Panc1 (cell line): Measurements from ENCODE around the gene DDX25.

Experiments used
- REST ChIP-seq, 2 experiments: IDR thresholded peaks; 2 replicates each; pipeline ENCODE4 v1.6.1; 2011 to 2012; ENCODE audit warnings: low read depth in 2 of 2, control low read depth in 1 of 2, low read length in 1 of 2, mild to moderate bottlenecking in 1 of 2, moderate library complexity in 1 of 2; ENCODE audit not compliant: insufficient read depth in 1 of 2
- SIN3A ChIP-seq: IDR thresholded peaks from 2 replicates; pipeline ENCODE4 v1.6.1; 2012; ENCODE audit warnings: low read depth, mild to moderate bottlenecking, low read length, moderate library complexity, borderline replicate concordance; ENCODE audit not compliant: insufficient read depth
- TF ChIP-seq, protein P1 (sequence below): fragments of 450-650 bp; IDR thresholded peaks from 2 replicates; pipeline ENCODE4 v1.5.1; 2017; ENCODE audit warnings: mild to moderate bottlenecking

- TF ChIP-seq, protein P1, sequence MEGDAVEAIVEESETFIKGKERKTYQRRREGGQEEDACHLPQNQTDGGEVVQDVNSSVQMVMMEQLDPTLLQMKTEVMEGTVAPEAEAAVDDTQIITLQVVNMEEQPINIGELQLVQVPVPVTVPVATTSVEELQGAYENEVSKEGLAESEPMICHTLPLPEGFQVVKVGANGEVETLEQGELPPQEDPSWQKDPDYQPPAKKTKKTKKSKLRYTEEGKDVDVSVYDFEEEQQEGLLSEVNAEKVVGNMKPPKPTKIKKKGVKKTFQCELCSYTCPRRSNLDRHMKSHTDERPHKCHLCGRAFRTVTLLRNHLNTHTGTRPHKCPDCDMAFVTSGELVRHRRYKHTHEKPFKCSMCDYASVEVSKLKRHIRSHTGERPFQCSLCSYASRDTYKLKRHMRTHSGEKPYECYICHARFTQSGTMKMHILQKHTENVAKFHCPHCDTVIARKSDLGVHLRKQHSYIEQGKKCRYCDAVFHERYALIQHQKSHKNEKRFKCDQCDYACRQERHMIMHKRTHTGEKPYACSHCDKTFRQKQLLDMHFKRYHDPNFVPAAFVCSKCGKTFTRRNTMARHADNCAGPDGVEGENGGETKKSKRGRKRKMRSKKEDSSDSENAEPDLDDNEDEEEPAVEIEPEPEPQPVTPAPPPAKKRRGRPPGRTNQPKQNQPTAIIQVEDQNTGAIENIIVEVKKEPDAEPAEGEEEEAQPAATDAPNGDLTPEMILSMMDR, result no peak
- no peak for TF ChIP-seq SIN3A
- no peak for TF ChIP-seq REST (IDR thresholded peaks at IDR 0.05; ENCODE audit: insufficient read depth in 1 of 2, low read depth in 2 of 2, low read length in 1 of 2)
These were observed 36.9 kb downstream of the DDX25 start for GRCh38 chr11:125941267-125941618.
